AG10803 (cell line): ENCODE measurements around the gene DGLUCY.
A peak's percentile ranks its signal among the peaks of the same experiment; 100 is the strongest.

Experiments
- DNase-seq: peaks from one replicate; pipeline ENCODE4 v3.0.0; 2010; ENCODE audit warnings: low read depth
- H3K4me3 ChIP-seq: 2 replicates; pipeline ENCODE4 v1.5.1; 2011; ENCODE audit warnings: mild to moderate bottlenecking, low read length, control low read depth
- TF ChIP-seq, protein P1 (sequence below): conservative IDR thresholded peaks from 2 replicates; pipeline ENCODE4 v1.5.1; 2011; ENCODE audit warnings: mild to moderate bottlenecking, low read length, control low read depth, inconsistent platforms

DGLUCY gene

DNA sequence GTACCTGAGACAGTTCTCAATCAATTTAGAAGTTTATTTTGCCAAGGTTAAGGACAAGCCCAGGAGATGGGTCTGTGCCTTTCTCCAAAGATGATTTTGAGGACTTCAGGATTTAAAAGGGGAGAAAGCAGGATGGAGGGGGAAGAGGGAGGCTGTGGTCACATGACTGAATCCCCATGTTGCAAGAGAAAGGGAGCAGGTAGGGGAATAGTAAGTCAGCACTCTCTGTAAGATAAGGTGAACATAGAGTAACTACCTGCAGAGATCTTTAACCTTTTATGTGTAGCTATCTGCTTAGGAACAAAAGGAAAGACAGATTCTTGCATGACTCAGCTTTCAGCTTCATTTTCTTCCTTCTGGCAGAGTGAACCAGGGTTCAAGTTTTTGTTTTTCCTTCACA lies 25.9 kb downstream of the DGLUCY start:
- H3K4me3 ChIP-seq = no peak overlapping the region
- no peak for DNase-seq
- TF ChIP-seq, protein P1, sequence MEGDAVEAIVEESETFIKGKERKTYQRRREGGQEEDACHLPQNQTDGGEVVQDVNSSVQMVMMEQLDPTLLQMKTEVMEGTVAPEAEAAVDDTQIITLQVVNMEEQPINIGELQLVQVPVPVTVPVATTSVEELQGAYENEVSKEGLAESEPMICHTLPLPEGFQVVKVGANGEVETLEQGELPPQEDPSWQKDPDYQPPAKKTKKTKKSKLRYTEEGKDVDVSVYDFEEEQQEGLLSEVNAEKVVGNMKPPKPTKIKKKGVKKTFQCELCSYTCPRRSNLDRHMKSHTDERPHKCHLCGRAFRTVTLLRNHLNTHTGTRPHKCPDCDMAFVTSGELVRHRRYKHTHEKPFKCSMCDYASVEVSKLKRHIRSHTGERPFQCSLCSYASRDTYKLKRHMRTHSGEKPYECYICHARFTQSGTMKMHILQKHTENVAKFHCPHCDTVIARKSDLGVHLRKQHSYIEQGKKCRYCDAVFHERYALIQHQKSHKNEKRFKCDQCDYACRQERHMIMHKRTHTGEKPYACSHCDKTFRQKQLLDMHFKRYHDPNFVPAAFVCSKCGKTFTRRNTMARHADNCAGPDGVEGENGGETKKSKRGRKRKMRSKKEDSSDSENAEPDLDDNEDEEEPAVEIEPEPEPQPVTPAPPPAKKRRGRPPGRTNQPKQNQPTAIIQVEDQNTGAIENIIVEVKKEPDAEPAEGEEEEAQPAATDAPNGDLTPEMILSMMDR = no peak

DNA sequence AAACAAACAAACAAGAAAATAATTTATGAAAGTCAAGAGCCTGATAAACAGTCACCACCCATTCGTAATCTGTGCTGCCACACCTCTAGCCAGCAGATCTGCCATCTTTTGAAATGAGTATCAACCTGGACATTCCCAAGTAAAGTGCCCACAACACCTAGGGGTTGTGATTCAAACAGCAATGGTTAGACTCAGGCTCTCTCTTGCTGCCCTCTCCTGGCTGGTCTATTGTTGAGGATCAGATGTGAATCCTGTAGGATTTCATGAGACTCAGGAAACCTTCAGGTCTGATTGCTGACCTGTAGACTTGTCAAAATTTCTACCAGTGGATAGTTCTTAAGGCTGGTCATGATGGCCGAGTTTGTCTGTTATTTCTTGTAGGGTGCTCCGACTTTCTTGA lies 26.8 kb downstream of the DGLUCY start:
- DNase-seq = no peak
- H3K4me3 ChIP-seq = no peak overlapping the region
- TF ChIP-seq, protein P1 = peak; percentile 40

DNA sequence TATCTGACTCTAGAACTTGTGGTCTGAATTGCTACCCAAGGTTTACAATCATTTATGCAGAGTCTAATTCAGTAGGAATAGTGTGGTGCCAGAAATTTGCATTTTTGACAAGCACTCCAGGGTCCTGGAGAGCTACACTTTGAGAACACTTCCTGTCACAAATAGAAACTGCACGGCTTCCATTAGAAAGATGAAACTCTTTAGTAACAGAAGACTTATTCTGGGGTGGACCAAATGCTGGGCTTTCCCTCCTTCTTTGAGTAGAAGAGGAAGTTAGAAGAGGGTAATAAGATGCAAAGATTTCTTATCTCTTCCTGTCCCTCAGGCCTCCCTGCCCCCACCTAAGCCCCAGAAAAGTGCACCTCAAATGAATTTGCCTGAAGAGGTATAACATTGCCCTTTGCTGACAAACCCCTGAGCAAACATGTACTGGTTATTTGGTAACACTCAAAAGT lies 28.4 kb downstream of the DGLUCY start:
- TF ChIP-seq, protein P1 = no peak
- H3K4me3 ChIP-seq = no peak overlapping the region
- DNase-seq = no peak

DNA sequence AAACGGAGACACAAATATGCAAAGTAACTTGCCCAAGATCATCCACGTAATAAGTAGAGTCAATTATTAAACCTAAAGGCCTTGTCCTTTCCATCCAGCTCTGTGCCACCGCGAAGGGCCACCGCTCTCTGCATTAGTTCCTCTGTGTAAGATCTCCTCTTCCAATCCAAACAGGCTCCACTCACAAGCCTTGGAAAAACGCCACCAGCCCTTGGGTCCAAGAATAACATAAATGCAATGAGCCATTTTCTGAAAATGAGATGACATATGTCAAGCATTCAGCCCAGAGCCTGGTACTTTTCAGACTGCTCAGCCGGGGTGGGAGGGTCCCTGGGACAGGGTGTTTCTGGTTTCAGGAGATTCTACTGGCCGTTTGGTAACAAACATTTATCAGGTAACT lies 30.0 kb downstream of the DGLUCY start:
- no peak for DNase-seq
- TF ChIP-seq, protein P1 = no peak
- no peak overlapping the region for H3K4me3 ChIP-seq

- TF ChIP-seq, protein P1 = no peak
- DNase-seq = peak; percentile 75
- H3K4me3 ChIP-seq = no peak overlapping the region
Measured at GRCh38 chr14:91144425-91145145, 30.7 kb downstream of the DGLUCY start.

- DNase-seq = no peak
- TF ChIP-seq, protein P1 = no peak
- no peak overlapping the region for H3K4me3 ChIP-seq
Measured at GRCh38 chr14:91145391-91146160, 31.7 kb downstream of the DGLUCY start.

GRCh38 chr14:91146661-91147060 lies 32.8 kb downstream of the DGLUCY start:
- TF ChIP-seq, protein P1 = no peak
- no peak overlapping the region for H3K4me3 ChIP-seq
- no peak for DNase-seq
